HepG2 (cell line): ENCODE data around the gene HAUS1. TPM values are rescaled to one million over a fixed set of nuclear protein-coding genes. Genes with fewer than 3 reads are reported as not detected.

Experiments used
- ATAC-seq: fragments of 200-7000 bp; cut with Tn5 transposase; 3 replicates; pipeline ENCODE4 v1.9.1; 2020; ENCODE audit warnings: mild to moderate bottlenecking, moderate library complexity
- BruUV-seq: library from RNA; stranded (reverse); fragments of 400-500 nt; replicated peaks from 2 replicates; lab custom pipeline; 2021; lab: Mats Ljungman, UMichigan
- CTCF ChIA-PET: fragments of 300-600 bp; formaldehyde crosslinking; extraction: SDS; loops from one replicate; lab custom pipeline; 2021; ENCODE audit warnings: low total read pairs, inconsistent platforms, low intra/inter-chr PET ratio; lab: Yijun Ruan, JAX
- POLR2A ChIA-PET: fragments of 350-600 bp; sonication (Branson Sonifier 250); formaldehyde crosslinking; loops from one replicate; lab custom pipeline; 2020; ENCODE audit warnings: antibody characterized with exemption, inconsistent platforms; lab: Yijun Ruan, JAX
- DNase-seq: peaks from one replicate; pipeline ENCODE4 v3.0.0-alpha.2; 2015; ENCODE audit warnings: low spot score
- FAIRE-seq: peaks from 3 replicates; lab custom pipeline; 2011; peaks lifted over from hg19 to GRCh38; lab: Jason Lieb, UNC
- H2AFZ ChIP-seq: one replicate; pipeline ENCODE4 v1.6.1; 2011; ENCODE audit warnings: low read length, inconsistent platforms
- H3K27ac ChIP-seq: fragments of 300-600 bp; 3 replicates; pipeline ENCODE4 v1.8.0; 2011; ENCODE audit warnings: mixed run types, mild to moderate bottlenecking, mixed read lengths, low read length, inconsistent platforms; ENCODE audit not compliant: insufficient read depth; ENCODE audit errors: extremely low read length
- H3K27me3 ChIP-seq, 2 experiments: fragments of 200-600 bp in 1 of 2; 2 replicates in 1 of 2; 3 replicates in 1 of 2; pipeline versions ENCODE4 v1.6.0 to v1.8.0; 2011; ENCODE audit warnings: low read length in 2 of 2, mild to moderate bottlenecking in 2 of 2, moderate library complexity in 2 of 2, inconsistent platforms in 1 of 2; ENCODE audit not compliant: insufficient read depth in 2 of 2, control insufficient read depth in 1 of 2
- H3K36me3 ChIP-seq, 2 experiments: fragments of 200-600 bp in 1 of 2; replicated peaks in 1 of 2; 2 replicates in 1 of 2; 3 replicates in 1 of 2; pipeline versions ENCODE4 v1.5.1 to v1.8.0; 2011; ENCODE audit warnings: low read length in 2 of 2, inconsistent platforms in 1 of 2; ENCODE audit not compliant: insufficient read depth in 2 of 2, control insufficient read depth in 1 of 2
- H3K4me1 ChIP-seq: 2 replicates; pipeline ENCODE4 v1.5.1; 2012; ENCODE audit warnings: low read length, inconsistent platforms; ENCODE audit not compliant: insufficient read depth
- H3K4me2 ChIP-seq: 2 replicates; pipeline ENCODE4 v1.6.0; 2011; ENCODE audit warnings: low read depth, low read length, inconsistent platforms
- H3K4me3 ChIP-seq, 3 experiments: fragments of 200-600 bp in 1 of 3; sonication (generic), shearing (Covaris generic) in 1 of 3; replicated peaks in 1 of 3; 2 replicates each; pipeline ENCODE4 v1.5.1; 2011 to 2016; ENCODE audit warnings: low read length in 3 of 3, inconsistent platforms in 2 of 3, low read depth in 2 of 3, mild to moderate bottlenecking in 2 of 3, control low read depth in 1 of 3, mixed read lengths in 1 of 3; ENCODE audit not compliant: insufficient read depth in 1 of 3
- H3K79me2 ChIP-seq: one replicate; pipeline ENCODE4 v1.6.1; 2011; ENCODE audit warnings: low read length, inconsistent platforms; ENCODE audit not compliant: insufficient read depth
- H3K9ac ChIP-seq: 2 replicates; pipeline ENCODE4 v1.6.0; 2011; ENCODE audit warnings: mild to moderate bottlenecking, low read depth, low read length, inconsistent platforms; ENCODE audit not compliant: insufficient read depth
- H3K9me3 ChIP-seq: 2 replicates; pipeline ENCODE4 v1.5.1; 2012; ENCODE audit warnings: mild to moderate bottlenecking, low read length
- H4K20me1 ChIP-seq: 2 replicates; pipeline ENCODE4 v1.6.0; 2011; ENCODE audit warnings: inconsistent platforms, mild to moderate bottlenecking, low read length, moderate library complexity; ENCODE audit not compliant: insufficient read depth
- EHMT2 ChIP-seq: fragments of 200-600 bp; sonication (generic); IDR thresholded peaks from 2 replicates; pipeline ENCODE4 v1.7.0; 2017; ENCODE audit warnings: antibody characterized with exemption, low read depth, low read length, borderline replicate concordance
- FOXJ3 ChIP-seq: sonication (generic); formaldehyde crosslinking; IDR thresholded peaks from 2 replicates; pipeline ENCODE4 v1.4.0; 2020; ENCODE audit warnings: missing genetic modification reagents, mild to moderate bottlenecking, borderline replicate concordance
- HNF4A ChIP-seq: sonication (generic); formaldehyde crosslinking; IDR thresholded peaks from 2 replicates; pipeline ENCODE4 v1.4.0; 2020; ENCODE audit warnings: missing genetic modification reagents
- IKZF4 ChIP-seq: sonication (generic); formaldehyde crosslinking; IDR thresholded peaks from 2 replicates; pipeline ENCODE4 v1.5.1; 2020; ENCODE audit warnings: borderline replicate concordance, mild to moderate bottlenecking, low read depth, missing genetic modification reagents; ENCODE audit errors: not compliant biosample characterization
- KLF12 ChIP-seq: sonication (generic); formaldehyde crosslinking; IDR thresholded peaks from 2 replicates; pipeline ENCODE4 v1.4.0; 2020; ENCODE audit warnings: missing genetic modification reagents, borderline replicate concordance
- MED1 ChIP-seq: sonication (generic); formaldehyde crosslinking; IDR thresholded peaks from 2 replicates; pipeline ENCODE4 v1.4.0; 2020; ENCODE audit warnings: missing genetic modification reagents
- MEIS2 ChIP-seq: sonication (generic); formaldehyde crosslinking; IDR thresholded peaks from 2 replicates; pipeline ENCODE4 v1.9.0; 2021; ENCODE audit warnings: mild to moderate bottlenecking, missing genetic modification reagents
- PCBP1 ChIP-seq: fragments of 200-400 bp; formaldehyde crosslinking; IDR thresholded peaks from 2 replicates; pipeline ENCODE4 v1.6.1; 2017; ENCODE audit warnings: mild to moderate bottlenecking, low read depth, low read length, borderline replicate concordance
- SALL1 ChIP-seq: sonication (generic); formaldehyde crosslinking; IDR thresholded peaks from 2 replicates; pipeline ENCODE4 v1.8.0; 2022; ENCODE audit warnings: mild to moderate bottlenecking, missing genetic modification reagents
- ZNF317 ChIP-seq: sonication (generic); formaldehyde crosslinking; IDR thresholded peaks from 2 replicates; pipeline ENCODE4 v1.5.0; 2020; ENCODE audit warnings: mild to moderate bottlenecking, missing genetic modification reagents
- ZNF354B ChIP-seq: sonication (generic); formaldehyde crosslinking; IDR thresholded peaks from 2 replicates; pipeline ENCODE4 v1.8.0; 2022; ENCODE audit warnings: mild to moderate bottlenecking, missing genetic modification reagents
- ZNF460 ChIP-seq: sonication (generic); formaldehyde crosslinking; IDR thresholded peaks from 2 replicates; pipeline ENCODE4 v1.5.1; 2020; ENCODE audit warnings: missing genetic modification reagents, mild to moderate bottlenecking, borderline replicate concordance
- ZNF549 ChIP-seq: sonication (generic); formaldehyde crosslinking; IDR thresholded peaks from 2 replicates; pipeline ENCODE4 v1.5.0; 2020; ENCODE audit warnings: missing genetic modification reagents
- ZNF713 ChIP-seq: sonication (generic); formaldehyde crosslinking; IDR thresholded peaks from 2 replicates; pipeline ENCODE4 v1.4.0; 2020; ENCODE audit warnings: mild to moderate bottlenecking, missing genetic modification reagents
- ZSCAN30 ChIP-seq: sonication (generic); formaldehyde crosslinking; IDR thresholded peaks from 2 replicates; pipeline ENCODE4 v1.5.0; 2020; ENCODE audit warnings: mild to moderate bottlenecking, missing genetic modification reagents
- ZSCAN9 ChIP-seq: IDR thresholded peaks from 2 replicates; pipeline ENCODE4 v1.6.1; 2016; ENCODE audit warnings: borderline replicate concordance
- WGBS: methylation state at CpG from one replicate; pipeline ENCODE4 v1.1.6; 2017; ENCODE audit warnings: low lambda C conversion rate; 5-methylcytosine and 5-hydroxymethylcytosine counted together
- in situ Hi-C: cut with HindIII; loops from 2 replicates; pipeline ENCODE4 v1.10.0; 2017; ENCODE audit warnings: low pct_unique_long_range_greater_than_20kb; ENCODE audit not compliant: extremely low pct_ligation_motif_present
- intact Hi-C: fragments of 100-400 bp; cut with micrococcal nuclease; formaldehyde crosslinking; loops from one replicate; pipeline ENCODE4 v1.10.0; 2022; ENCODE audit not compliant: unreplicated experiment
- polyA plus RNA-seq, 8 experiments: library from polyadenylated mRNA; depleted of rRNA in 3 of 8; stranded (reverse) in 7 of 8; unstranded in 1 of 8; fragments of >200 nt; fragmentation: Illumina TruSeq in 4 of 8; extraction: Trizol in 4 of 8; gene quantifications; 2 replicates each; pipeline versions ENCODE4 v1.2.1 to v1.2.3, GENCODE V29; 2011 to 2016; ENCODE audit warnings: low read depth in 4 of 8, missing spikeins in 1 of 8, mixed read lengths in 1 of 8; ENCODE audit not compliant: insufficient read depth in 1 of 8
- total RNA-seq, 5 experiments: library from RNA; depleted of rRNA; stranded (reverse); fragments of >200 nt; fragmentation: Illumina TruSeq; extraction: Trizol; gene quantifications; 2 replicates each; pipeline ENCODE4 v1.2.3, GENCODE V29; 2016; ENCODE audit warnings: low read depth in 1 of 5
- TF ChIP-seq, protein P1 (sequence below): sonication (generic); formaldehyde crosslinking; IDR thresholded peaks from 2 replicates; pipeline ENCODE4 v1.8.0; 2022; ENCODE audit warnings: missing genetic modification reagents, low read depth, mild to moderate bottlenecking, borderline replicate concordance
- TF ChIP-seq, protein P2 (sequence below): sonication (generic); formaldehyde crosslinking; IDR thresholded peaks from 2 replicates; pipeline ENCODE4 v1.4.0; 2020; ENCODE audit warnings: missing genetic modification reagents, mild to moderate bottlenecking, borderline replicate concordance
- TF ChIP-seq, protein P3 (sequence below): sonication (generic); formaldehyde crosslinking; IDR thresholded peaks from 2 replicates; pipeline ENCODE4 v1.4.0; 2020; ENCODE audit warnings: mild to moderate bottlenecking, missing genetic modification reagents
- TF ChIP-seq, protein P4 (sequence below): conservative IDR thresholded peaks from 2 replicates; pipeline ENCODE4 v1.6.1; 2018; ENCODE audit warnings: missing genetic modification reagents

HAUS1 gene
- total and polyA plus RNA-seq, 2 of the 13 experiments (the other 11 are each of a cell fraction or from before 2014, with no cell fraction given) = 20.6 to 59.2 TPM

DNA sequence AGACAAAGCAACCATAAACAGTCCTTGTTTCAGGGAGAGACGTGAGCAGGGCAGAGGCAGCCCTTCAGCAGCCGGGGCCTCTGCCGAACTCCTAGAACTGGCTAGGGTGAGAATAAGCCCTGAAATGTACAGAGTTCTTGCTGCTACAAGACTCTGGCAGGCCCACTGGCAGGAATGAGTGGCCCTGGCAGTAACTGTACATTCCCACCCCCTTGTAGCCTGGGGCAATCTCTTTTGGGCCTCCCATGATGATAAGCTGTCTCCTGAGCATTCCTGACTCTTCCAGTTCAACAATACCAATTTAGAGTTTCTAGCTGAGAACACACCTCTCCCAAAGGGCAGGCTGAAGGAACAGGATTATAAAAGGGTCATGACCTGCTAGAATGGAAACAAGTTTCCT is 54.3 kb downstream of the HAUS1 start:
- FAIRE-seq = no peak
- intact Hi-C loops = no loop called here
- no peak overlapping the region for H3K9ac ChIP-seq
- BruUV-seq = no TSS peak
- CTCF ChIA-PET = no interaction called here
- H3K79me2 ChIP-seq = no peaks in the 10 kb centered on the region
- peaks cover 0 to 1% of the 10 kb centered on the region in 2 experiments; a peak in 2 of 5 replicates for H3K27me3 ChIP-seq
- no peak for TF ChIP-seq ZSCAN30
- TF ChIP-seq FOXJ3 (CRISPR knock-in tag) = no peak
- TF ChIP-seq ZNF713 = no peak
- no peak for TF ChIP-seq ZNF549 (CRISPR knock-in tag)
- no peak for TF ChIP-seq MEIS2 (CRISPR knock-in tag)
- TF ChIP-seq PCBP1 = no peak
- TF ChIP-seq MED1 (CRISPR knock-in tag) = no peak
- TF ChIP-seq ZNF460 (CRISPR knock-in tag) = no peak
- TF ChIP-seq SALL1 (CRISPR knock-in tag) = no peak
- no peak for TF ChIP-seq ZNF317 (CRISPR knock-in tag)
- no peak for TF ChIP-seq EHMT2
- no peak for TF ChIP-seq HNF4A (CRISPR knock-in tag)
- TF ChIP-seq, protein P1, sequence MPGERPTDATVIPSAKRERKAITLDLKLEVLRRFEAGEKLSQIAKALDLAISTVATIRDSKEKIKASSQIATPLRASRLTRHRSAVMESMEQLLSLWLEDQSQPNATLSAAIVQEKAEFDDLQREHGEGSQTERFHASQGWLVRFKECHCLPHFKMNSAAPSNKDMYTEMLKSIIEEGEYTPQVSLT (CRISPR knock-in tag) = no peak
- TF ChIP-seq IKZF4 (CRISPR knock-in tag) = no peak
- no peak for TF ChIP-seq ZSCAN9
- TF ChIP-seq ZNF354B (CRISPR knock-in tag) = no peak
- TF ChIP-seq, protein P2, sequence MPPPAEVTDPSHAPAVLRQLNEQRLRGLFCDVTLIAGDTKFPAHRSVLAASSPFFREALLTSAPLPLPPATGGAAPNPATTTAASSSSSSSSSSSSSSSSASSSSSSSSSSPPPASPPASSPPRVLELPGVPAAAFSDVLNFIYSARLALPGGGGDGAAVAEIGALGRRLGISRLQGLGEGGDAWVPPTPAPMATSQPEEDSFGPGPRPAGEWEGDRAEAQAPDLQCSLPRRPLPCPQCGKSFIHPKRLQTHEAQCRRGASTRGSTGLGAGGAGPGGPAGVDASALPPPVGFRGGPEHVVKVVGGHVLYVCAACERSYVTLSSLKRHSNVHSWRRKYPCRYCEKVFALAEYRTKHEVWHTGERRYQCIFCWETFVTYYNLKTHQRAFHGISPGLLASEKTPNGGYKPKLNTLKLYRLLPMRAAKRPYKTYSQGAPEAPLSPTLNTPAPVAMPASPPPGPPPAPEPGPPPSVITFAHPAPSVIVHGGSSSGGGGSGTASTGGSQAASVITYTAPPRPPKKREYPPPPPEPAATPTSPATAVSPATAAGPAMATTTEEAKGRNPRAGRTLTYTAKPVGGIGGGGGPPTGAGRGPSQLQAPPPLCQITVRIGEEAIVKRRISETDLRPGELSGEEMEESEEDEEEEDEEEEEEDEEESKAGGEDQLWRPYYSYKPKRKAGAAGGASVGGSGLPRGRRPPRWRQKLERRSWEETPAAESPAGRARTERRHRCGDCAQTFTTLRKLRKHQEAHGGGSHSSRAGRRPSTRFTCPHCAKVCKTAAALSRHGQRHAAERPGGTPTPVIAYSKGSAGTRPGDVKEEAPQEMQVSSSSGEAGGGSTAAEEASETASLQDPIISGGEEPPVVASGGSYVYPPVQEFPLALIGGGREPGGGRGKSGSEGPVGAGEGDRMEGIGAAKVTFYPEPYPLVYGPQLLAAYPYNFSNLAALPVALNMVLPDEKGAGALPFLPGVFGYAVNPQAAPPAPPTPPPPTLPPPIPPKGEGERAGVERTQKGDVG (CRISPR knock-in tag) = no peak
- TF ChIP-seq, protein P3, sequence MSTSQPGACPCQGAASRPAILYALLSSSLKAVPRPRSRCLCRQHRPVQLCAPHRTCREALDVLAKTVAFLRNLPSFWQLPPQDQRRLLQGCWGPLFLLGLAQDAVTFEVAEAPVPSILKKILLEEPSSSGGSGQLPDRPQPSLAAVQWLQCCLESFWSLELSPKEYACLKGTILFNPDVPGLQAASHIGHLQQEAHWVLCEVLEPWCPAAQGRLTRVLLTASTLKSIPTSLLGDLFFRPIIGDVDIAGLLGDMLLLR (CRISPR knock-in tag) = no peak
- TF ChIP-seq KLF12 (CRISPR knock-in tag) = no peak
- TF ChIP-seq, protein P4, sequence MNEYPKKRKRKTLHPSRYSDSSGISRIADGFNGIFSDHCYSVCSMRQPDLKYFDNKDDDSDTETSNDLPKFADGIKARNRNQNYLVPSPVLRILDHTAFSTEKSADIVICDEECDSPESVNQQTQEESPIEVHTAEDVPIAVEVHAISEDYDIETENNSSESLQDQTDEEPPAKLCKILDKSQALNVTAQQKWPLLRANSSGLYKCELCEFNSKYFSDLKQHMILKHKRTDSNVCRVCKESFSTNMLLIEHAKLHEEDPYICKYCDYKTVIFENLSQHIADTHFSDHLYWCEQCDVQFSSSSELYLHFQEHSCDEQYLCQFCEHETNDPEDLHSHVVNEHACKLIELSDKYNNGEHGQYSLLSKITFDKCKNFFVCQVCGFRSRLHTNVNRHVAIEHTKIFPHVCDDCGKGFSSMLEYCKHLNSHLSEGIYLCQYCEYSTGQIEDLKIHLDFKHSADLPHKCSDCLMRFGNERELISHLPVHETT (CRISPR knock-in tag) = no peak
- TF ChIP-seq, all 625 proteins: peak for 0
- no peak overlapping the region for H2AFZ ChIP-seq
- POLR2A ChIA-PET = no interaction called here
- in situ Hi-C loops = no loop called here
- no peaks in the 10 kb centered on the region for H3K36me3 ChIP-seq
- H3K9me3 ChIP-seq = no peaks in the 10 kb centered on the region
- peaks cover 18% of the 10 kb centered on the region for H3K4me1 ChIP-seq
- H3K27ac ChIP-seq = no peak overlapping the region
- no peak overlapping the region for H3K4me3 ChIP-seq
- 60% methylated on average over 1 of the region's 3 CpGs for WGBS
- no peak for ATAC-seq
- no peak overlapping the region for H3K4me2 ChIP-seq
- DNase-seq = no peak
- no peaks in the 10 kb centered on the region for H4K20me1 ChIP-seq
